ENCODE data around the gene PWWP2B.

DNA sequence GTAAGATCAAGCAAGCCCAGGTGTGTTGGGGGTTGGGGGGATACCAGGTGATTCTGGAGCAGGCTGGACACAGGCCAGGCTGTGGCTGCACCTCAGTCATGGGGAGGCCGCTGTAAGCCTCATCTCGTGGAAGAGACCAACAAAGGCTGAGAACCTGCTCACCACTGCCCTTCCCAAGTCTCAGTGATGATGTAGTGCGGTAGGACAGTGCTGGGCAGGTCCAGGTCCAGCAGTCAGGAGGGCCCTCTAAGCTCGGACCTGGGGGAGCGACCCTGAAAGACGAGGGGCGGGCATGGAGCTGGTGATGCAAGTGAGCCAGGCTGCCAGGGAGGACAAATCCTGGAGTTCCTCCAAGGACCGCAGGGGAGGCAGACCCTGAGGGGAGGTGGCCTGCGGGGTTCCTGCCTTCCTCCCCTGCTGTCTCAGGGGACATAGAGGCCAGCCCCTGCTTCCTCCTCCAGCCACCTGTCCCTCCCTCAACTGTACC lies 3.3 kb upstream of the PWWP2B start:
- TF ChIP-seq, protein P1, sequence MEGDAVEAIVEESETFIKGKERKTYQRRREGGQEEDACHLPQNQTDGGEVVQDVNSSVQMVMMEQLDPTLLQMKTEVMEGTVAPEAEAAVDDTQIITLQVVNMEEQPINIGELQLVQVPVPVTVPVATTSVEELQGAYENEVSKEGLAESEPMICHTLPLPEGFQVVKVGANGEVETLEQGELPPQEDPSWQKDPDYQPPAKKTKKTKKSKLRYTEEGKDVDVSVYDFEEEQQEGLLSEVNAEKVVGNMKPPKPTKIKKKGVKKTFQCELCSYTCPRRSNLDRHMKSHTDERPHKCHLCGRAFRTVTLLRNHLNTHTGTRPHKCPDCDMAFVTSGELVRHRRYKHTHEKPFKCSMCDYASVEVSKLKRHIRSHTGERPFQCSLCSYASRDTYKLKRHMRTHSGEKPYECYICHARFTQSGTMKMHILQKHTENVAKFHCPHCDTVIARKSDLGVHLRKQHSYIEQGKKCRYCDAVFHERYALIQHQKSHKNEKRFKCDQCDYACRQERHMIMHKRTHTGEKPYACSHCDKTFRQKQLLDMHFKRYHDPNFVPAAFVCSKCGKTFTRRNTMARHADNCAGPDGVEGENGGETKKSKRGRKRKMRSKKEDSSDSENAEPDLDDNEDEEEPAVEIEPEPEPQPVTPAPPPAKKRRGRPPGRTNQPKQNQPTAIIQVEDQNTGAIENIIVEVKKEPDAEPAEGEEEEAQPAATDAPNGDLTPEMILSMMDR (IDR thresholded peaks at IDR 0.05): no peak
- TF ChIP-seq POLR2A (IDR thresholded peaks at IDR 0.05): no peak
